ENCODE measurements around the gene LTBP4.
A peak's percentile ranks its signal among the peaks of the same experiment; 100 is the strongest.
"Not testable (repeated sequence)": the region's sequence is repeated elsewhere in the genome, so short reads cannot be mapped to it uniquely, and the experiment has no call there.

The LTBP4 gene

DNA sequence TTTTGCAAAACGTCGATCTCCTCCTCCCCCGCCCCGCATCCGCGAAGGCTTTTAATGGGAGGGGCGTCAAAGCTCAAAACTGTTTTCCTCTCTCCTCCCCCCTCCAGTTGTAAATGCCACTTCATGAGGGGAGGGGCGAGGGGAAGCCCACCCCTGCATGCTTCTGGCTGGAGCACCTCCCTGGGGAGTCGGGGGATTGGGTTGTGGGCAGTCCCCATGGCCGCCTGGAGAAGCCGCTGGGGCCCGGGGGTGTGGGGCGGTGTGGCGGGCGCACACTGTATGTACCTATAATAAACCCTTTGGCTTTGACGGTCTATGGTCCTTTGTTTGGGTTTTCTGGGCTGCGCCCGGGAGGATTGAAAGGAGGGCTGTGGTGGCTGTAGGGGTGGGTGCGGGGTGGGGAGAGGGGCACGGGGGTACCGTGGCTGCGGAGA lies 25.0 kb upstream of the LTBP4 start:
- peak; percentile 38 for DNase-seq

DNA sequence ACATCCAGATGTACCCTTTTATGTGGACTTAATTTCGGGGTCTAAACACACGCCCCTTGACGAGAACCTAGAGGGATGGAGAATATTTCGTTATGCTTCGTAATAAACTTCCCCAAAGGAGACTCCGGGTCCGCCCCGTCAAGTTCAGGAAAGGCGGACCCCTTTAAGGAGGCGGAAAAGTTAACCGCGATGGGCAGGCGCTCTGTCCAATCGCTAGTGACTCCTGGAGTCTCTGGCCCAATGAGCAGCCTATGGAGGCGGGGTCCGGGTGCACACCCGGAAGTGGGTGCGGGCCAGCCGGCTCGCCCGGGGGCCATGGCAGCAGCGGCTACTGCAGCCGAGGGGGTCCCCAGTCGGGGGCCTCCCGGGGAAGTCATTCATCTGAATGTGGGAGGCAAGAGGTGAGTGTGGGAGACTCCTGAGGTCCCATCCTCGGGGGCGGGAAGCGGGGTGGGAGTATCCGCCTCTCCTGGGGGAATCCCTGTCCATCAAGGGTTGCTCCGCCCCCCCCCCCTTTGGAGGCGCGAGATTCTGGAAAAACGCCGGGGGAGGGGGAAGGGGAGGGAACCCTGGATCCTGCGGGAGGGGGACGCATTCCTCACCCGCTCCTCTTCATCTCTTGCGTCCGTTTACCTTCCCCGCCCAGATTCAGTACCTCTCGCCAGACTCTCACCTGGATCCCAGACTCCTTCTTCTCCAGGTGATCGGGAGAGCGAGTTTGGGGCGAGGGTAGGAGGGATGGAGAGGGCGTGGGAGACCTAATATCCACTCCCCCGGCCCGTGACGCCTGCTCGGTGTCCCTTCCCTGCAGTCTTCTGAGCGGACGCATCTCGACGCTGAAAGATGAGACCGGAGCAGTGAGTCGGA lies 24.4 kb upstream of the LTBP4 start, which contains the start of gene SHKBP1:
Gene SHKBP1 (plus strand): TSS at position 289 of the 867 bp plus-strand sequence. CDS start 27 bp downstream, at position 316.
- peak; percentile 91 for DNase-seq

DNA sequence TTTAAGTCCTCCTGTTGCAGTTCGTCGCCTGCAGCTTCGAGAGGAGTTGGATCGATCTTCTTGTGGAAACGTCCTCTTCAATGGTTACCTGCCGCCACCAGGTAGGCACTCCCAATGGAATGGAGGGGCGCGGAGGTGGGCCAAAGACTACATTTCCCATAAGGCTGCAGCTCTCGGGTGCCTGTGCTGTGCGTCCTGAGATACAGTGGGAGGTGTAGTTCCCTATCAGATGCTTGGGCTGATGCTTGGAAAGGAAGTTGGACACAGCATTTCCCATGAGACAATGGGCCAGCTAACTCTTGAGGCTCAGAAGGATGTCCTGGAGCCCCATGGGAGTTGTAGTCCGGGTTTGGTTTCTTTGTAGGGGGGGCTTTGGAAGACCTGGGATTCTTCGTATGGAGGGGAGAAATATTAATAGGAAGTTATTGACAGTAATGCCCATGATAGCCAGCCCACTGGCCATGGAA lies 22.7 kb upstream of the LTBP4 start:
- no peak for DNase-seq

DNA sequence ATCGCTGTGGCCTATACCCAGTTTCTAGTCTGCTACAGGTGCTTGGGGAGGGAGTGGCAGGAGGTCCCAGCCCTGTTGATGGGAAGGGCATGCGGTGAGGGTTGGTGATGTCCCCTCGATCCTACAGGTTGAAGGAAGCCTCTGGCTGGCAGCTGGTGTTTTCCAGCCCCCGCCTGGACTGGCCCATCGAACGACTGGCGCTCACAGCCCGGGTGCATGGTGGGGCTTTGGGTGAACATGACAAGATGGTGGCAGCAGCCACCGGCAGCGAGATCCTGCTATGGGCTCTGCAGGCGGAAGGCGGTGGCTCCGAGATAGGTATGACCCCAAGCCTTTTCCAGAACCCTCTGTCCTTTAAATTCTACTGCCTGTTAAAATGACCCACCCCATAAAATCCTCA lies 20.6 kb upstream of the LTBP4 start:
- no peak for DNase-seq

DNA sequence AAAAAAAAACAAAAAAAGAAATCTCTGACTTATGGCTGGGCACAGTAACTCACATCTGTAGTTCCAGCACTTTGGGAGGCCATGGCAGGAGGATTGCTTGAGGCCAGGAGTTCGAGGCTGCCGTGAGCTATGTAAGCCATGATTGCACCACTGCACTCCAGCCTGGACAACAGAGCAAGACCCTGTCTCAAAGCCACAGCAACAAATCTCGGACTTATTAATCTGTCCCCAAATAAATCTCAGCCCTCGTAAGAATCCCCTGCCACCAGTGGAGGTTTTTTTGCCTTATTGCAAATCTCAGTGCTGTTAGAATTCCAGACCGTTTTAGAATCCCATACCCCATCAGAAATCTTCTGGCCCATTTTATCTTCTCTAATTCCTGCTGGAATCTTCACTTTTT lies 19.6 kb upstream of the LTBP4 start:
- DNase-seq, result no peak

DNA sequence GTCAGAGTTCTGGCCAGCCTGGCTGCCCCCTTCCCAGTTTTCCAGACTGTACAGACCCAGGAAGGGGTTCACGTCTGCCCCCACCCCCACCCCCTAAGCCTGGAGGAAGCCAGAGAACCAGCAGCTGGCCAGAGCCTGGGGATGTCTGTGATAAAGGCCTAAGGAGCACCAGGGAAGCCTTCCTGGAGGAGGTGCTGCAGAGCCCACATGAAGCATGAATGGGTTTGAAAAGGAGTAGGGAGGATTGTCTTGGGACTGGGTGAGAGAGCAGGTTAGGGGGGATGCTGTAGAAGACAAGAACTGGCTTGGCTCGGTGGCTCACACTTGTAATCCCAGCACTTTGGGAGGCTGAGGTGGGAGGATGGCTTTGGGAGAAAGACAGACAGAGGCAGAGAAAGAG lies 18.7 kb upstream of the LTBP4 start:
- no peak for DNase-seq

DNA sequence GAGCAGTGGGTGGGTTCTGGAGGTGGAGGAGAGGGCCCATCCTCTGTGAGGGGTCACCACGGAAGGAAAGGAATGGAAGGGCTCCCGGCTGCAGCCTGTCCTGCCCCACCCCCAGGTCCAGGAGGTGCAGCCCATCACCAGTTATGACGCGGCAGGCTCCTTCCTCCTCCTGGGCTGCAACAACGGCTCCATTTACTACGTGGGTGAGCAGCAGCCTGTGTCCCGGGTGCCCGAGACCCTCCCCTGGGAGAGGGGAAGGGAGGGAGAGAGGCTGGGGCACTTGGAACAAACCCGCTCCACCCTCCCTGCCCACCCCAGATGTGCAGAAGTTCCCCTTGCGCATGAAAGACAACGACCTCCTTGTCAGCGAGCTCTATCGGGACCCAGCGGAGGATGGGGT lies 17.9 kb upstream of the LTBP4 start:
- DNase-seq, result no peak

DNA sequence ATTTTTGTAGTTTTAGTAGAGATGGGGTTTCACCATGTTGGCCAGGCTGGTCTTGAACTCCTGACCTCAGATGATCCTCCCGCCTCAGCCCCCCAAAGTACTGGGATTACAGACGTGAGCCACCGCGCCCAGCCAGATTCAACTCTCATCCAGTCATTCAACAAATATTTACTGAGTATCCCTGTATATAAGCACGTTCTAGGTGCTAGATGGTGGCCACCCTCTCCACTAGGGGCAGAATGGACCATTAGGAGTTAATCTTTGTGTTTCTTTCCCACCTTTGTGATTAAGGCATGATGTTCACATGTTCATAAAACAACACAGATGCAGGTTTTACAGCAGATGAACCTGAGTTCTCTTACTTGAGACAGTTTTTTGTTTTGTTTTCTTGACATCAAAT lies 17.2 kb upstream of the LTBP4 start:
- no peak for DNase-seq

DNA sequence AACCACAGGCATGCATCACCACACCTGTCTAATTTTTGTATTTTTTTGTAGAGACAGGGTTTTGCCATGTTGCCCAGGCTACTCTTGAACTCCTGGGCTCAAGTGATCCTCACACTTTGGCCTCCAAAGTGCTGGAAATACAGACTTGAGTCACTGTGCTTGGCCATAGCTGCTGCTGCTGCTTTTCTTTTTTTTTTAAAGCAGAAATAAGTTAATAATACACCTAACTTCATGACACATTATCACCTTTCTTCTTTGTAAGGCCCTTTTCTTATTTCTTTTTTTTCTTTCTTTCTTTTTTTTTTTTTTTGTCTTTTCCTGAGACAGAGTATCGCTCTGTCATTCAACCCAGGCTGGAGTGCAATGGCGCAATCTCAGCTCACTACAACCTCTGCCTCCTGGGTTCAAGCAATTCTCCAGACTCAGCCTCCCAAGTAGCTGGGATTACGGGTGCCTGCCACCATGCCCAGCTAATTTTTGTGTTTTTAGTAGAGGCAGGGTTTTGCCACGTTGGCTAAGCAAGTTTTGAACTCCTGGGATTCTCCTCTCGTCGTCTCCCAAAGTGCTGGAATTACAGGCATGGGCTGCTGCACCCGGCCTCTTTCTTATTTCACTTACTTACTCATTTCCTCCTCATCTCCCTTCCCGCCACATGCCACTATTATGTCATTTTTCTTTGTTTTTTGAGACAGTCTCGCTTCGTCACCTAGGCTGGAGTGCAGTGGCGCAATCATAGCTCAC lies 15.8 kb upstream of the LTBP4 start:
- no peak for DNase-seq

DNA sequence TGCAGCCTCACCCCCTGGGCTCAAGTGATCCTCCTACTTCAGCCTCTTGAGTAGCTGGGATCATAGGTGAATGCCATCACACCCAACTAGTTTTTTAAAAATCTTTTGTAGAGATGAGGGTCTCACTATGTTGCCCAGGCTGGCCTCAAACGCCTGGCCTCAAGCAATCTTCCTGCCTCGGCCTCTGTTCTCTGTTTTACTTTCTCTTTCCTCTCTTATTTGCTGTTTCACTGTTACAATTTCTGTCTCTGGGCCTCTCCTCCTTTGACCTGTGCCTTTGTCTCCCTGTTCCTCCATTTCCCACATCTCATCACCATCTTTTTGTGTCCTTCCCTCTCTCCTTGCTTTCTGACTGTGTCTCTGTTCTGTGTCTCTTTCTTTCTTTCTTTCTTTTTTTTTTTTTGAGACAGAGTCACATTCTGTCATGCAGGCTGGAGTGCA lies 15.2 kb upstream of the LTBP4 start:
- DNase-seq, result no peak

DNA sequence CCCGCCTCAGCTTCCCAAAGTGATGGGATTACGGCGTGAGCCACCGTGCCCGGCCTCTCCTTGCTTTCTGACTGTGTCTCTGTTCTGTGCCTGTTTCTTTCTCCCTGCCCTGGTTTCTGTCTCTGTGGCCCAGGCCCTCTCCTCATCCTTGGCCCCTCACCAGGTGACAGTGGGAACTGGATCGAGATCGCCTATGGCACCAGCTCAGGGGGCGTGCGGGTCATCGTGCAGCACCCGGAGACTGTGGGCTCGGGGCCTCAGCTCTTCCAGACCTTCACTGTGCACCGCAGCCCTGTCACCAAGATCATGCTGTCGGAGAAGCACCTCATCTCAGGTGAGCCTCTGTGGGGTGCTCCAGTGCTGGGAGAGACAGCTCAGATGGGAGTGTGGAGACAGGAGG lies 14.6 kb upstream of the LTBP4 start:
- no peak for DNase-seq

DNA sequence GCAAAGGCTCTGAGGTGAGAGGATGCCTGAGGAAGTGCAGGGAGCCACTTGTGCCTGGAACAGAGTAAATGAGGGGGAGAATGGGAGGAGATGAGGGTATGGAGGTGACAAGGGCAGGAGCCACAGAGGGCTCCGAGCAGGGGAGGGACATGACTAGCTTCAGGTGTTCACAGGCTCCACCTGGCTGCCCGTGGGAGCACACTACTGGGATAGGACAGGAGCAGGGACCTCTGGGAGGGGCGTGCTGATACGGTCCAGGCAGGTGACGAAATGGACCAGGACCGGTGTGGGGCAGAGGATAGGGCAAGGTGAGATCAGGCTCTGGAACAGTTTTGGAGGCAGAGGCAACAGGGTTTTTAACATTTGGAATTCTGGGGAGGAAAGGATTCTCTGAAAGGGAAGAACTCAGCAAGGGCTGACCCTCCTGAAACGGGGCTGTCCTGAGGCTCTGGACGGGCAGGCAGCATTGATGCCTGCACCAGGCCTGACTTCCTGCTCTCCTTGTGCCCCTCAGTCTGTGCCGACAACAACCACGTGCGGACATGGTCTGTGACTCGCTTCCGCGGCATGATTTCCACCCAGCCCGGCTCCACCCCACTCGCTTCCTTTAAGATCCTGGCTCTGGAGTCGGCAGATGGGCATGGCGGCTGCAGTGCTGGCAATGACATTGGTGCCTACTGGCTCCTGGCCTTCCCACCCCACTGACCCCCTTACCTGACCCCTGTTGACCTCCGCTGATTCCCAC lies 12.9 kb upstream of the LTBP4 start:
- DNase-seq, result no peak

DNA sequence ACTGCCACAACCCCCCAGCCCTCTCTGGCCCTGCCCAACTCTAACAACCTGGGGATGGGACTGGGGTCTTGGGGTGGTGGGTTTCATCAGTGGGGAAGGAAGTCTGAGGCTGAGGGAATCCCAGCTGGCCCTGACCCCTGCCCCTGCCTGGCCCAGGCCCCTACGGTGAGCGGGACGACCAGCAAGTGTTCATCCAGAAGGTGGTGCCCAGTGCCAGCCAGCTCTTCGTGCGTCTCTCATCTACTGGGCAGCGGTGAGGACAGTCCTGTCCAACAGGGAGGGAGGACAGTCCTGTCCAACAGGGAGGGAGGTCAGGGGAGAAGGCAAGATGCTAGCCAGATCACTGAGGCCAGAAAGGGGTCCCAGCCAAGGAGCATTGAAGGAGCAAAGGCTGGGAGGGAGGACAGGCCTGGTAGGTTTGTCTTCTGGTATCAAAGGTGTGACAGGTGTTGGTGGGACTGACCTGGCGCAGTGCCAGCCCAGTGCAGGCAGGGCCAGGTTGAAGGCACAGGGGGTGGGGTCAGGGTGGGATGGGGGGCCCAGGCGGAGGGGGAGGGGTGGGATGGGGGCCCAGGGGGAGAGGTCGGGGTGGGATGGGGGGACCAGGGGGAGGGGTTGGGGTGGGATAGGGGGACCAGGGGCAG lies 12.1 kb upstream of the LTBP4 start:
- DNase-seq, result no peak

DNA sequence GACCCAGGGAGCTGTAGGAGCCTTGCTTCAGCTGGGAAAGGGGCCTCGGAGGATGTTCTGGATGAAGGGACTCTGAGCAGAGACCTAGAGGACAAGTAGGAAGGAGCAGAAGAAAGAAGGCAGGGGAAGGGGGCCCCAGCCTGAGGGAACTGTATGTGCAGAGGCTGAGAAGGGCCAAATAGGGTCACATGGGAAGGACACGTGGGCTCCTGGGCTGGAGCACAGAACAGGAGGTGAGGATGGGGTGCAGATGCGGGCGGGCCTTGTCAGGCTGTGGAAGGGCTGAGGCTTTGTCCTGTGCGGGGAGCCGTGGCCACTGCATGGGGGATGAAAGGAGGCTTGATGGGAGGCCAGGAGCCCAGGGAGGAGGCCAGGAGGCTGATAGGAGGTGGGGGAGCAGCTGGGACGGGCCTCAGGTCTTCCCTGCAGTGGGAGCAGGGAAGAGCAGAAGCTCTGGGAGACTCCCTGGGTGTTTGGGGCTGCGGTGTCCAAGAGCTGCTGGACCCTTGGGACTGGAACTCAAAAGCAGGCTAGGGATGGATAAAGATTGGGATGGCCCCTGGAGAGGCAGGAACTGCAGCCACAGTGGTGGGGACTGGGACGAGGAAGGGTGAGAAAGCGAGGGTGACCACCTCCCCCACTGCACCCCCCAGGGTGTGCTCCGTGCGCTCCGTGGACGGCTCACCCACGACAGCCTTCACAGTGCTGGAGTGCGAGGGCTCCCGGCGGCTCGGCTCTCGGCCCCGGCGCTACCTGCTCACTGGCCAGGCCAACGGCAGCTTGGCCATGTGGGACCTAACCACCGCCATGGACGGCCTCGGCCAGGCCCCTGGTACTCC lies 11.4 kb upstream of the LTBP4 start:
- no peak for DNase-seq

DNA sequence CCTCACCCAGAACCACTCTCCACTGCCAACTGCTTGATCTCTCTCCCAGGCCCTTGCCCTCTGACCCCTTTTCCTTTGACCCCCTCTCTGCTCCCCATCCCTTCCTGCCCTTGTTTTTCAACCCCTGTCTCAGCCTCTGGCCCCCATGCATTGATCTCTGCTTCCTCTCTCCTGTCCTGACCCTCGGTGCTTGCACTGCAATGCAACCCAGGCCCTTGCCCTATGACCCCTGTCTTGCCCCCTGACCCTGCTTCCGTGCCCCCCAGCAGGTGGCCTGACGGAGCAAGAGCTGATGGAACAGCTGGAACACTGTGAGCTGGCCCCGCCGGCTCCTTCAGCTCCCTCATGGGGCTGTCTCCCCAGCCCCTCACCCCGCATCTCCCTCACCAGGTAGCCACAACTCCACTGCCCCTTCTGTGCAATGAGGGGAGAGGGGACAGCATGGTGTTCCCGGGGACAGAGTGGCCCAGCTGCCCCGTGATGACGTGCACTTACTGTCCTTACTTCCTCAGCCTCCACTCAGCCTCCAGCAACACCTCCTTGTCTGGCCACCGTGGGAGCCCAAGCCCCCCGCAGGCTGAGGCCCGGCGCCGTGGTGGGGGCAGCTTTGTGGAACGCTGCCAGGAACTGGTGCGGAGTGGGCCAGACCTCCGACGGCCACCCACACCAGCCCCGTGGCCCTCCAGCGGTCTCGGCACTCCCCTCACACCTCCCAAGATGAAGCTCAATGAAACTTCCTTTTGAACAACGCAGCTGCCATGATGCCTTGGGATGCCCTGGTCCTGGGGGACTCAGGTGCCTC lies 10.5 kb upstream of the LTBP4 start:
- DNase-seq, result no peak

DNA sequence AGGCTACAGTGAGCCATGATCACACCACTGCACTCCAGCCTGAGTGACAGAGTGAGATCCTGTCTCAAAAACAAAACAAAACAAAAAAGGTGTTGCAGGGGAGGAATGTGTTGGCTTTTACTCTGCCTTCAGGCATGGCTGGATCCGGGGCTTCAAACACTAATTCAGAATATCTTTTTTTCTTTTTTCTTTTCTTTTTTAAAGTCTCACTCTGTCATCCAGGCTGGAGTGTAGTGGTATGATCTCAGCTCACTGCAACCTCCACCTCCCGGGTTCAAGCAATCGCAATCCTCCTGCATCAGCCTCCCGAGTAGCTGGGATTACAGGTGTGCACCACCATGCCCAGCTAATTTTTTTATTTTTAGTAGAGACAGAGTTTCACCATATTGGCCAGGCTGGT lies 9.4 kb upstream of the LTBP4 start:
- DNase-seq, result not testable (repeated sequence)

DNA sequence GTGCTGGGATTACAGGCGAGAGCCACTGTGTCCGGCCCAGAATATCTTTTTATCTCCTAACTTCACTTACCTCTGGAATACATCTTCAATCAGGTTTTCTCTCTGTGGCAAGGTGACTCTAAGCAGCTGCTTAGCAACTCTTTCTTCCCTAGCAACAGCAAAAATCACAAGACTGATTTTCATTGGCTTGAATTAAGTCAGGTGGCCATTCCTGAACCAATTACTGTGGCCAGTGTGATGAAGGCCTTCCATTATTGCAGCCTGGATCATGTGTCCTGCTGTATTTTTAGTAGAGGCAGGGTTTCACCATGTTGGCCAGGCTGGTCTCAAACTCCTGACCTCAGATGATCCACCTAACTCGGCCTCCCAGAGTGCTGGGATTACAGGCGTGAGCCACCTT lies 9.0 kb upstream of the LTBP4 start:
- DNase-seq, result peak; percentile 62

DNA sequence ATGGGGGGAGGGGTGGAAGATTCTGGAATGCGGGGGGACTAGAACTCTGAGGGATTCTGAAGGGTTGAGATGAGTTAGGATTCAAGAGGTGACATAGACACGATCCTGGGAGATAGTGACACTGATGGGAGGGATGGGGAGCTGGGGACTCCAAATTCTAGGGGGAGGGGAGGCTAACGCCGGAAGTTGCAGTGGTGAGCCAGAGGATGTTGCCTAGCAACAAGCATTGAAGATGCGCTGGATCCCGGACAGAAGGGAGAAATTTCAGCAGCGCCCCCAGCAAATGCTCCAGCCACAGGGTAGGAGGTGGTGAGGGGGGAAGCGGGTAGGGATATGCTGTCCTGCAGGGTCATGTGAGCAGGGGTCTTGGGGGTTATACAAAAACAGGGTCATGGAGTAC lies 6.9 kb upstream of the LTBP4 start:
- no peak for DNase-seq

DNA sequence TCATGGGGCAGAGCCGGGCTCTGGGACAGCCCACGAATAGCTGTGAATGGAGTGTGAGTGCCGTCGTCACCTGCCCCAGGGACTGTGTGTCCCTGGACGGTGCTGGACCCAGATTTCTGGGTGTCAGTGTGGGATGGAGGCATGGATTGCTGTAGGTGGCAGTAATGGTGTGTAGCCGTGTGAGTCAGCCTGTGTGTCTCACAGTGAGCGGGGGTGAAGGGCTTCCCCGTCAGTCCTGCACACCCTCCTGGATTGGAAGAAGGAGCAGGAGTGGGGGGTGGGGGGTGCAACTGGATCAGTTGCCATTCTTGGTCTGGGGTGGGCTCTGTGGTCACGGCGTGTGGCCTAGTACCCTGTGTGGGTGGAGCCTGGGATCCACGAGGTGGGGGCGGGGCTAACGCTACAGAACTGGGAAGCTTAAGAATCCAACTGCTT lies 6.5 kb upstream of the LTBP4 start:
- DNase-seq, result no peak

DNA sequence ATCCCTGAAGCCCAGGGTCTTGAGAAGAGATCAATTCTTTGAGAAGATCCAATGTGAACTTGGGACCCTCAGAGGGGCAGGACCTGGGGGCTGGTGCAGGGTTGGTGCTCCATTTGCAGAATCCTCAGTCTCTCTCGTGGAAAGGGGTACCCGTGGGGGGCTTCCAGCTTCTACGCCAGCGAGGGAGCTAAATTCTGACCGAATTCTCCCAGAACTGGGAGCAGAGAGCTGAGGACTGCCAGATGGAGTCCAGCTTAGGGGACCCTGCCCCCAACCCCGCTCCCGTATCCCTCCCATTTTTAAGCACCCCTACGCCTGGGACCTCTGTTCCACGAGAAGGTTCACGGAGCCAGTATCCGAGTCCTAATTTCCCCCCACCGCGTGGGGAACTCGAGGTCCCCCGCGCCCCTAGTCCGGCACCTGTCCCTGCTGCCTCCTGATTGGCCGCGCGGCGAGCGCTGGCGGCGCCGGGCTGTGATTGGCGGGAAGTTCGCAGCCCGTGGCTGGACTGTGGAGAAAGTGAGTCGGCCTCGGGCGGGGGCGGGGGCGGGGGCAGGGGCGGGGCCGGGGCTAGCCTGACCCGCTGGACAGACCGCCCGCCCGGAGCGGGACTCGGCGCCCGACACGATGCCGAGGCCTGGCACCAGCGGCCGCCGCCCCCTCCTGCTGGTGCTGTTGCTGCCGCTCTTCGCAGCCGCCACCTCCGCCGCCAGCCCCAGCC lies 4.4 kb upstream of the LTBP4 start:
- DNase-seq, result peak; percentile 28
